Upper lobe of left lung (tissue), 4 donors: ENCODE results near the gene FCHO2.

Experiments
- CTCF ChIP-seq, 6 experiments: fragments of 450-650 bp in 4 of 6; fragments of 200-600 bp in 2 of 6; sonication (generic) in 2 of 6; IDR thresholded peaks; one replicate each; pipeline ENCODE4 v1.5.1; 2016 to 2019; ENCODE audit warnings: antibody characterized with exemption in 6 of 6
- POLR2A ChIP-seq, 4 donors: fragments of 450-650 bp; IDR thresholded peaks; one replicate each; pipeline ENCODE4 v1.5.1; 2016 to 2017; ENCODE audit warnings: antibody characterized with exemption in 4 of 4, mild to moderate bottlenecking in 2 of 4

- no peak for TF ChIP-seq CTCF (IDR thresholded peaks at IDR 0.05)
- no peak for TF ChIP-seq POLR2A (IDR thresholded peaks at IDR 0.05)
Measured at GRCh38 chr5:73104326-73104725, 148.5 kb downstream of the FCHO2 start.
